Esophagus squamous epithelium (tissue), 5 donors: ENCODE measurements around the gene MACROH2A2. TPM values are rescaled to one million over a fixed set of nuclear protein-coding genes. Genes with fewer than 3 reads are reported as not detected.

ENCODE experiments used
- DNase-seq: peaks from one replicate; lab custom pipeline; 2025; lab: John Stamatoyannopoulos, UW
- H3K27ac ChIP-seq, 4 donors: fragments of 200-600 bp; sonication (generic); one replicate each; pipeline ENCODE4 v1.5.1; 2016 to 2019; ENCODE audit warnings: mild to moderate bottlenecking in 1 of 4
- H3K27me3 ChIP-seq, 4 donors: fragments of 200-600 bp; sonication (generic); 1 replicate in 3 of 4; 2 replicates in 1 of 4; pipeline versions ENCODE4 v1.5.1 to v1.6.0; 2017 to 2021; ENCODE audit warnings: antibody characterized with exemption in 1 of 4
- H3K36me3 ChIP-seq, 3 donors: fragments of 200-600 bp; sonication (generic); one replicate each; pipeline ENCODE4 v1.5.1; 2016 to 2019
- H3K4me1 ChIP-seq, 3 donors: fragments of 200-600 bp; sonication (generic); one replicate each; pipeline ENCODE4 v1.5.1; 2017 to 2019
- H3K4me3 ChIP-seq, 4 donors: fragments of 200-600 bp; sonication (generic); 1 replicate in 3 of 4; 2 replicates in 1 of 4; pipeline ENCODE4 v1.5.1; 2016 to 2019; ENCODE audit warnings: mild to moderate bottlenecking in 2 of 4, moderate library complexity in 1 of 4
- H3K9me3 ChIP-seq, 3 donors: fragments of 200-600 bp; sonication (generic); one replicate each; pipeline ENCODE4 v1.5.1; 2016 to 2019
- CTCF ChIP-seq, 6 experiments: fragments of 450-650 bp in 4 of 6; fragments of 200-600 bp in 2 of 6; sonication (generic) in 2 of 6; IDR thresholded peaks; one replicate each; pipeline ENCODE4 v1.5.1; 2016 to 2019; ENCODE audit warnings: antibody characterized with exemption in 6 of 6, mild to moderate bottlenecking in 4 of 6, moderate library complexity in 4 of 6
- POLR2A ChIP-seq, 4 donors: fragments of 450-650 bp; IDR thresholded peaks; one replicate each; pipeline ENCODE4 v1.6.1; 2017; ENCODE audit warnings: antibody characterized with exemption in 4 of 4, mild to moderate bottlenecking in 4 of 4, moderate library complexity in 3 of 4
- WGBS, 2 donors: methylation state at CpG; one replicate each; pipeline ENCODE4 v1.1.5; 2018; 5-methylcytosine and 5-hydroxymethylcytosine counted together
- intact Hi-C: fragments of 100-400 bp; cut with DNase I; formaldehyde crosslinking; loops from one replicate; pipeline ENCODE4 v1.15.0; 2022
- total RNA-seq, 4 donors: library from RNA; depleted of rRNA; stranded (reverse); fragments of >200 nt; gene quantifications; one replicate each; pipeline ENCODE4 v1.1.0, GENCODE V29; 2016
- donor health status: DM: yes; HTN: yes; CAD: no.

The MACROH2A2 gene
- total RNA-seq, 4 donors from 2014 or later: 19.8 to 32.0 (median 22.4) TPM

- no peaks in the 10 kb centered on the region for H3K27me3 ChIP-seq
- H3K4me3 ChIP-seq: no peak overlapping the region
- peak overlapping the region; percentile 77 to 92 (median 83) for H3K27ac ChIP-seq
- TF ChIP-seq POLR2A (IDR thresholded peaks at IDR 0.05) (no peak), CTCF (IDR thresholded peaks at IDR 0.05) (no peak)
- intact Hi-C loops: no loop called here
- H3K4me1 ChIP-seq: peaks cover 13 to 55% (median 18%) of the 10 kb centered on the region in 3 donors
- peaks cover 0 to 37% (median 0%) of the 10 kb centered on the region in 3 donors for H3K36me3 ChIP-seq
- H3K9me3 ChIP-seq: no peaks in the 10 kb centered on the region
- 60 to 87% methylated on average over 8 to 11 of the region's 14 CpGs for WGBS, 2 donors
- DNase-seq: no peak
Observed at GRCh38 chr10:70137927-70138883, 85.6 kb downstream of the MACROH2A2 start.

GRCh38 chr10:70139151-70139996, 86.7 kb downstream of the MACROH2A2 start:
- H3K9me3 ChIP-seq: no peaks in the 10 kb centered on the region
- no peak for DNase-seq
- H3K36me3 ChIP-seq: peaks cover 0 to 37% (median 0%) of the 10 kb centered on the region in 3 donors
- H3K4me1 ChIP-seq: peaks cover 16 to 63% (median 16%) of the 10 kb centered on the region in 3 donors
- no peak overlapping the region for H3K4me3 ChIP-seq
- 87 to 100% methylated on average over 2 to 3 of the region's 11 CpGs for WGBS, 2 donors
- intact Hi-C loops: no loop called here
- peak overlapping the region in 3 of 4 donors; percentile 77 to 92 (median 85) for H3K27ac ChIP-seq
- no peaks in the 10 kb centered on the region for H3K27me3 ChIP-seq
- TF ChIP-seq POLR2A (IDR thresholded peaks at IDR 0.05) (no peak), CTCF (IDR thresholded peaks at IDR 0.05) (no peak)

DNA sequence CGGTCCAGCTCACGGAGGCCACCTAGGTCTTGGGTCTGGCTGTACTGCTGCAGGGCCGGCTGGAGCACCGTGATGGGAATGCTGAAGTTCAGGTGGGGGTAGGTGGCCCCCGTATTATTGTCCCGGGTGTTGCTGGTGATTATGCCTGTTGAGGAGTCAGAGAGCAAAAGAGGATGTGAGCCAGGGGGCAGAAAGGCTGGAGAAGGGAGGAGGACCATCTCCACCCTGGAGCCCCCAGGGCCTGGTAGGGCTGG, 87.3 kb downstream of the MACROH2A2 start:
- no peak for DNase-seq
- Histone ChIP-seq H3K4me1 (peaks cover 21 to 66% (median 21%) of the 10 kb centered on the region in 3 donors), H3K27ac (peak overlapping the region in 3 of 4 donors; percentile 77 to 92 (median 85)), H3K27me3 (no peaks in the 10 kb centered on the region), H3K4me3 (no peak overlapping the region), H3K36me3 (peaks cover 0 to 37% (median 0%) of the 10 kb centered on the region in 3 donors), H3K9me3 (no peaks in the 10 kb centered on the region)
- 72 to 79% methylated on average over 2 to 5 of the region's 6 CpGs for WGBS, 2 donors
- TF ChIP-seq CTCF (IDR thresholded peaks at IDR 0.05): no peak
- no peak for TF ChIP-seq POLR2A (IDR thresholded peaks at IDR 0.05)
- intact Hi-C loops: no loop called here

DNA sequence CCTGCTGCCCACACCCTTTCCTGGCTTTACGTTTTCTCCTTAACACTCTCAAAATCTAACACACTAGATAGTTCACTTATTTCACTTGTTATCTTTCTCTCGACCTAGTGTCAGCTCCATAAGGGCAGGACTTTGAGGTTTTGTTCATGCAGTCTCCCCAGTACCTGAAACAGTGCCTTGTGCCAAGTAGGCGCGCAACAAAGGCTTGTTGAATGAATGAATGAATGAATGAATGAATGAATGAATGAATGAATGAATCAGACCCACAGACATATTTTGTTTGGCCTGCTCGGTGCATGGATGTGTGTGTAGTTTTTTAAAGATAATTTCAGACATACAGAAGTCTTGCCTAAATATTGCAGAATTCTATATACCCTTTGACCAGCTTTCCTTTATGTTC, 87.7 kb downstream of the MACROH2A2 start:
- Histone ChIP-seq H3K36me3 (peaks cover 0 to 37% (median 0%) of the 10 kb centered on the region in 3 donors), H3K9me3 (no peaks in the 10 kb centered on the region), H3K27ac (peak overlapping the region in 2 of 4 donors; percentile 77 to 85), H3K27me3 (no peaks in the 10 kb centered on the region), H3K4me1 (peaks cover 25 to 66% (median 25%) of the 10 kb centered on the region in 3 donors), H3K4me3 (no peak overlapping the region)
- no peak for DNase-seq
- intact Hi-C loops: no loop called here
- WGBS, 2 donors: 79 to 86% methylated on average over 5 of the region's 5 CpGs
- TF ChIP-seq POLR2A (IDR thresholded peaks at IDR 0.05): no peak
- TF ChIP-seq CTCF (IDR thresholded peaks at IDR 0.05): no peak
